Skeletal muscle tissue (tissue), 5 donors: ENCODE results near the gene B3GNT2. TPM values are rescaled to one million over a fixed set of nuclear protein-coding genes. Genes with fewer than 3 reads are reported as not detected.
"Not testable (repeated sequence)": the region's sequence is repeated elsewhere in the genome, so short reads cannot be mapped to it uniquely, and the experiment has no call there.

Source experiments
- H3K27ac ChIP-seq: one replicate; pipeline ENCODE4 v1.7.0; 2013; ENCODE audit warnings: mild to moderate bottlenecking, low read depth, low read length, inconsistent platforms
- H3K27me3 ChIP-seq, 3 donors: one replicate each; pipeline ENCODE4 v1.7.0; 2013; ENCODE audit warnings: low read length in 3 of 3; ENCODE audit not compliant: control insufficient read depth in 3 of 3, insufficient read depth in 3 of 3
- H3K36me3 ChIP-seq, 3 donors: one replicate each; pipeline ENCODE4 v1.7.0; 2013; ENCODE audit warnings: low read length in 3 of 3; ENCODE audit not compliant: control insufficient read depth in 3 of 3, insufficient read depth in 3 of 3
- H3K4me1 ChIP-seq, 3 donors: one replicate each; pipeline ENCODE4 v1.7.0; 2013; ENCODE audit warnings: low read length in 3 of 3, mild to moderate bottlenecking in 3 of 3; ENCODE audit not compliant: control insufficient read depth in 3 of 3, insufficient read depth in 3 of 3
- H3K4me3 ChIP-seq, 3 donors: one replicate each; pipeline ENCODE4 v1.7.0; 2013; ENCODE audit warnings: low read length in 3 of 3
- H3K9ac ChIP-seq, 3 donors: one replicate each; pipeline ENCODE4 v1.7.0; 2013; ENCODE audit warnings: low read length in 3 of 3, mild to moderate bottlenecking in 3 of 3, moderate library complexity in 2 of 3, low read depth in 1 of 3
- H3K9me3 ChIP-seq, 3 donors: one replicate each; pipeline ENCODE4 v1.7.0; 2013; ENCODE audit warnings: low read length in 3 of 3; ENCODE audit not compliant: control insufficient read depth in 3 of 3
- small RNA-seq: library from RNA; depleted of rRNA; stranded (forward); fragments of <200 nt; gene quantifications from one replicate; pipeline ENCODE3, GENCODE V24; 2014
- total RNA-seq: library from RNA; depleted of rRNA; stranded (reverse); fragments of >200 nt; gene quantifications from one replicate; pipeline ENCODE4 v1.2.3, GENCODE V29; 2014
- donor health status: Osteomylitis.

Gene B3GNT2
- total RNA-seq, 1 donor from 2014 or later: 11.0 TPM

- Histone ChIP-seq H3K27me3 (no peaks in the 10 kb centered on the region), H3K27ac (no peak overlapping the region), H3K9ac (no peak overlapping the region), H3K4me3 (no peak overlapping the region), H3K9me3 (no peaks in the 10 kb centered on the region), H3K36me3 (no peaks in the 10 kb centered on the region), H3K4me1 (no peaks in the 10 kb centered on the region)
These were observed 67.3 kb downstream of the B3GNT2 start for GRCh38 chr2:62263076-62263715.

- Histone ChIP-seq H3K27ac (peak overlapping the region; percentile 28), H3K9me3 (no peaks in the 10 kb centered on the region)
These were observed 68.3 kb downstream of the B3GNT2 start for GRCh38 chr2:62264186-62264585.

GRCh38 chr2:62265106-62265505, 69.2 kb downstream of the B3GNT2 start:
- Histone ChIP-seq H3K27me3 (no peaks in the 10 kb centered on the region), H3K9me3 (no peaks in the 10 kb centered on the region), H3K4me3 (no peak overlapping the region), H3K9ac (no peak overlapping the region), H3K27ac (no peak overlapping the region), H3K4me1 (no peaks in the 10 kb centered on the region), H3K36me3 (no peaks in the 10 kb centered on the region)

More at GRCh38 chr2:62264186-62264585, 68.3 kb downstream of the B3GNT2 start:
- H3K4me3 ChIP-seq: no peak overlapping the region
- no peaks in the 10 kb centered on the region for H3K4me1 ChIP-seq
- no peaks in the 10 kb centered on the region for H3K36me3 ChIP-seq
- no peaks in the 10 kb centered on the region for H3K27me3 ChIP-seq
- no peak overlapping the region for H3K9ac ChIP-seq

- no peak overlapping the region for H3K9ac ChIP-seq
- H3K36me3 ChIP-seq: no peaks in the 10 kb centered on the region
- H3K27ac ChIP-seq: no peak overlapping the region
- H3K9me3 ChIP-seq: no peaks in the 10 kb centered on the region
- H3K27me3 ChIP-seq: no peaks in the 10 kb centered on the region
- no peak overlapping the region for H3K4me3 ChIP-seq
- H3K4me1 ChIP-seq: no peaks in the 10 kb centered on the region
These were observed 70.6 kb downstream of the B3GNT2 start for GRCh38 chr2:62266433-62267038.

- Histone ChIP-seq H3K27me3 (no peaks in the 10 kb centered on the region), H3K9me3 (no peaks in the 10 kb centered on the region), H3K27ac (no peak overlapping the region), H3K36me3 (no peaks in the 10 kb centered on the region), H3K9ac (no peak overlapping the region), H3K4me3 (no peak overlapping the region), H3K4me1 (no peaks in the 10 kb centered on the region)
These were observed 71.8 kb downstream of the B3GNT2 start for GRCh38 chr2:62267696-62268095.

- not testable (repeated sequence) for H3K9me3 ChIP-seq, H3K9ac ChIP-seq, H3K4me1 ChIP-seq, H3K27ac ChIP-seq, H3K36me3 ChIP-seq, H3K4me3 ChIP-seq, H3K27me3 ChIP-seq
These were observed 72.8 kb downstream of the B3GNT2 start for GRCh38 chr2:62268681-62269188.

GRCh38 chr2:62270728-62271127, 74.8 kb downstream of the B3GNT2 start:
- H3K9ac ChIP-seq: no peak overlapping the region
- H3K4me1 ChIP-seq: no peaks in the 10 kb centered on the region
- H3K9me3 ChIP-seq: no peaks in the 10 kb centered on the region
- H3K4me3 ChIP-seq: no peak overlapping the region
- no peaks in the 10 kb centered on the region for H3K27me3 ChIP-seq
- H3K27ac ChIP-seq: no peak overlapping the region
- no peaks in the 10 kb centered on the region for H3K36me3 ChIP-seq

Small RNAs within 50 kb of the gene (small RNA-seq; reads per million reads assigned to genes)
- not detected for gene MIR5192
- gene RN7SL51P: not detected
